ENCODE results near the gene NGDN.

NGDN gene

DNA sequence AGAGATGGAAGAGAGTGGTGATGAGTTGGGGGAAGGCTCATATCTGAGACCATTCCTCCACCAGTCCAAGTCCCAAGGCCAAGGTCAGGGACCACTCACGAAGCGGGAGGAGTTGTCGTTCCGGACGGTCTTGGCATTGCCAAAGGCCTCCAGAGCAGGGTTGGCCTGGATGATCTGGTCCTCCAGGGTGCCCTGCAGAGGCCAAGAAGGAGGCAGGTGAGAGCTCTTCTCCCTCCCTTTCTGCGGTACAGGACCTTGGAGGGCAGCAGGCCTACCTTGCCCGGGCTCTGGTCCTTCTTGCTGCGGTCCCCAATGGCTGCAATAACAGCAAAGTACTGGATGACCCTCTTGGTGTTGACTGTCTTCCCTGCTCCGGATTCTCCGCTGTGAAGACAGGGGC, 38.0 kb upstream of the NGDN start:
- TF ChIP-seq, protein P1, sequence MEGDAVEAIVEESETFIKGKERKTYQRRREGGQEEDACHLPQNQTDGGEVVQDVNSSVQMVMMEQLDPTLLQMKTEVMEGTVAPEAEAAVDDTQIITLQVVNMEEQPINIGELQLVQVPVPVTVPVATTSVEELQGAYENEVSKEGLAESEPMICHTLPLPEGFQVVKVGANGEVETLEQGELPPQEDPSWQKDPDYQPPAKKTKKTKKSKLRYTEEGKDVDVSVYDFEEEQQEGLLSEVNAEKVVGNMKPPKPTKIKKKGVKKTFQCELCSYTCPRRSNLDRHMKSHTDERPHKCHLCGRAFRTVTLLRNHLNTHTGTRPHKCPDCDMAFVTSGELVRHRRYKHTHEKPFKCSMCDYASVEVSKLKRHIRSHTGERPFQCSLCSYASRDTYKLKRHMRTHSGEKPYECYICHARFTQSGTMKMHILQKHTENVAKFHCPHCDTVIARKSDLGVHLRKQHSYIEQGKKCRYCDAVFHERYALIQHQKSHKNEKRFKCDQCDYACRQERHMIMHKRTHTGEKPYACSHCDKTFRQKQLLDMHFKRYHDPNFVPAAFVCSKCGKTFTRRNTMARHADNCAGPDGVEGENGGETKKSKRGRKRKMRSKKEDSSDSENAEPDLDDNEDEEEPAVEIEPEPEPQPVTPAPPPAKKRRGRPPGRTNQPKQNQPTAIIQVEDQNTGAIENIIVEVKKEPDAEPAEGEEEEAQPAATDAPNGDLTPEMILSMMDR (IDR thresholded peaks at IDR 0.05) = no peak

DNA sequence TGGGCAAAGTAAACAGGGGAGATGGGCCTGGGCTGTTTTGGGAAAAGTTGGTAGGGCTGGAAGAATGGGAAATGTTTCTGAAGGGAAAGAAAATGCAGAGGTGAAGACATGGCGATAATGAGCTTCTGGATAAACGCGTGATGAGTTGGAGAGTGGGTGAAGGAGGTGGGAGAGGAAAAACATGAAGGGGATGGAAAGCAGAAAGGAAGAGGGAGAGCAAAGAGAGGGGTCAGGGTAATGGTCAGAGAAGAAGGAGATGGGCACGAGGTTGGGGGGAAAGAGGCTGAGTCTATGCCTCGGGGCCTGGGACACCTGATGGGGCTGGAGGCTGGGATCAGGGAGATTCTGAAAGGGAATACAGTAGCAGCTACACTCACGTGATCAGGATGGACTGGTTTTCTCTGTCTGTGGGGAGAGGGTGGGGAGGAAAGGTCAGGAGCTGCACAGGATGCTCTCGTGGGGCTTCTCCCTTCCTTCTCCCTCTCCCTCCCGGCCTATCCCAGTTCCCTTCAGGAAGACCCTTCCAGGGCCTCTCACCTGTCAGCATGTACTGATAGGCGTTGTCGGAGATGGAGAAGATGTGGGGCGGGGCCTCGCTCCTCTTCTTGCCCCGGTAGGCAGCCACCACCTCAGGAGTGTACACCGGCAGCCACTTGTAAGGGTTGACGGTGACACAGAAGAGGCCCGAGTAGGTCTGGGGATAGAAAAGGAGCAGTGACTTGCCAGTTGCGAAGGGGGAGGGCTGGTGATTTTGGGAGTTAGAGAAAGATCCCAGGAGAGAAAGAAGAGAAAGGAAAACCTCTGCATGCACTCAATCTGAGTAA, 37.2 kb upstream of the NGDN start:
- TF ChIP-seq, protein P1 (IDR thresholded peaks at IDR 0.05) = no peak

DNA sequence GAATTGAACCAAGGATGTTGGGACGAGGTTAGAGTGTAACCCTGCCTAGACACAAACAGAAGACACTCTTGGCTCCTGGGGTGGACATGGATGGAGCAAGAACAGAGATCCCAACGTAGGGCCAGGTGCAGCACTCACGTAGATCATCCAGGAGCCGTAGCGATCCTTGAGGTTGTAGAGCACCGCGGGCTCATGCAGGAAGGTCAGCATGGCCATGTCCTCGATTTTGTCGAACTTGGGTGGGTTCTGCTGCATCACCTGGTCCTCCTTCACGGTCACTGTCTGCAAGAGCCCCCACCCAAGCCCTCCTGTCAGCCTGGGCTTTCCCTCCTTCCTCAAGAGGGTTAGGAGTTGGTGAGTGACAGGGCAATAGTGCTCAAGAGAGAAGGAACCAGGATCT, 36.6 kb upstream of the NGDN start:
- TF ChIP-seq, protein P1 (IDR thresholded peaks at IDR 0.05) = no peak

DNA sequence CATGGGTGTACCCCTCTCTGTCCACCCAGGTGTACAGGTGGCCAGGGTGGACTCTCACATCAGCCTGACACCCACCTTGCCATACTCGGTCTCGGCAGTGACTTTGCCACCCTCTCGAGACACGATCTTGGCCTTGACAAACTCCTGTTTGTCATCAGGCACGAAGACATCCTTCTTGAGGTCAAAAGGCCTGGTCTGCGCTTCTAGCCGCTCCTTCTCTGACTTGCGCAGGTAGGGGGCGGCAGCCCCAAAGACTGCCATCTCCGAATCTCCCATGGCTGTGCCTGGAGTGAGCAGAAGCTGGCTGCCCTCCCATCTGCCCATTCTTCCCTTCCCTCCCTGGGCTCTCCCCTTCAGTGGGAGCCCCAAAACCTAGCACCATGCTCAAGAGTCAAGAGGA, 36.0 kb upstream of the NGDN start:
- TF ChIP-seq, protein P1 (IDR thresholded peaks at IDR 0.05) = no peak

DNA sequence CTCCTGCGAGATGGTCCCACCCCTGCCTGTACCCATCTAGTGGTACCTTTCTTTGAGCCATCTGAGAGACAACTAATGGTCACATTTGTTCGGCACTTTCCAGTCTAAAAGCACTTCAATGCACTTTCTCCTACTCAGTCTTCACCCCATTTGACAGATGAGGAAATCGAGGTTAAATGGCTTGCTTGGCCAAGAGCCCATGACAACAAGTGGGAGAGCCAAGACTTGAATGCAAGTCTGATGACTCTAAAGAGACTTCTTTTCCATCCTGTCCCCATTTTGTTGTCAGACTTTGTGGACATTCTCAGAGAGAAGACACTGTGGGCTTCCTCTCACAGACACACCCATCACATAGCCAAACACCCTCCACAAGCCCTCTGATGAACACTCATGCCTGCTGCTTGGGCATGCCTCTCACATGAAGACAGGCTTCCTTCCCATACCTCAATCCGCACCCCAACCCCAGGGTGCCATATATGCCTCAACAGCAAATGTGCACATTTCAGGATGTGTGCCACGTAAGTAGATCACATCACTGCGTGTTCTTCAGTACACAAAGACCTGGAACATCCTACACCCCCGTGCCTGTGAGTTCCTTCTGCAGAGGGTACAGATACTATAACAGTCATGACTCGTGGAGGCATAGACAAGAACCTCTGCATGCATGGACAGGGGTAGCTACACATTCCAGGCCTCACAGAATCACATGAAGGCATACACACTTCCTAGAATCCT, 34.8 kb upstream of the NGDN start:
- TF ChIP-seq, protein P1 (IDR thresholded peaks at IDR 0.05) = no peak

DNA sequence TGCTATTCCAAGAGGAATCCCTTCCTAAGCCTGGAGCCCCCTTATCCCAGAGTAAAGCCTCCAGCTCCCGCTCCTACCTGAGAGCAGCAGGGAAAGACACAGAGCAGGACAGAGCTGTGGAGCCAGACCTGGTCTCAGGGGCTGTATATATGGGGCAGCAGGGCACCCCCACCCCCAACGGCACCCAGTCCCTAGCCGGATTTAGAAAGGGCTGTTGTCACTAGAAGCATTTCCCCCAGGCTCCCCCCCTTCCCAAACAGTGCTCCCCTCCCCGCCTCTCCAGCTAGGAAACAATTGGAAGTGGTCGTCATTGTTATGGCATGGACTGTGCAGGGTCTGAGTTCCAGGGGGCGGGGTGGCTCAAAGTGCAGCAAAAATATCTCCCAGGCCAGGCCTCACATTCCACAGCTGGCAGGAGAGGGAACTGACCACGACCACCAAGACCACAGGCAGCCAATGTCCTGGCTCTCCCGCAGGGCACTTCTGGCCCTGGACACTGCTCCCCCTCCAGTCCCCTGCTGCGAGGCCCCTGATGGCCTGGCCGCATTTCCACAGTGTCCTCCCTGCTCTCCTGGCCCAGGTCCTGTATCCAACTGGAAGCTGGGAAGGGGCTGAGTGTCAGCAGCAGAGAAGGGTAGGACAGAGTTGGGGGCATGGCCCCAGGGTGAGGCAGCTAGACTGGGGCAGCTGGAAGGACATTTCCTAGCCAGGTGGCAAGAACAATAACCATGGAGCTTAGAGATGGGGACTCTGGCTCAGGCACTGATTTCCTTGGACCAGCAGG, 33.8 kb upstream of the NGDN start, which contains the start of gene MYH7:
TSS of gene MYH7 (minus strand) at position 118 of the 784 bp plus-strand sequence. CDS start 1,928 bp downstream, outside the sequence.
- TF ChIP-seq, protein P1 (IDR thresholded peaks at IDR 0.05) = no peak
